GM19463 (cell line): Measurements from ENCODE around the gene TROAP.
"Not testable (repeated sequence)": the region's sequence is repeated elsewhere in the genome, so short reads cannot be mapped to it uniquely, and the experiment has no call there.

Experiments
- ATAC-seq: cut with Tn5 transposase; IDR thresholded peaks from one replicate; pipeline ENCODE4 v1.9.1; 2021; ENCODE audit warnings: mild to moderate bottlenecking, moderate library complexity; ENCODE audit not compliant: unreplicated experiment

TROAP gene

DNA sequence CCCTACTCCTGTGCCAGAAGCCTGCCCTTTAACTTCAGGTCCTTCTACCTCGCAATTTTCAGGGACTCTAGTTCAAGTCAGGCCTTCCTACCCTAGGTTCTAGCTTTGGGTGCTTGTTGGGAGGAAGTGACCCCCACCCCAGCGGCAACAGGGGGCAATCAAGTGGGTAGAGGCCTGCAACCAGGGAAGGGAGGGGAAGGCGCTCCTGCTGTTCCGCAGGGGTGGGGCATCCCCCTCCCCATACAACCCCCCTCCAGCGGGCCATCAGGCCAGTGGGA lies 28.3 kb upstream of the TROAP start:
- no peak for ATAC-seq

DNA sequence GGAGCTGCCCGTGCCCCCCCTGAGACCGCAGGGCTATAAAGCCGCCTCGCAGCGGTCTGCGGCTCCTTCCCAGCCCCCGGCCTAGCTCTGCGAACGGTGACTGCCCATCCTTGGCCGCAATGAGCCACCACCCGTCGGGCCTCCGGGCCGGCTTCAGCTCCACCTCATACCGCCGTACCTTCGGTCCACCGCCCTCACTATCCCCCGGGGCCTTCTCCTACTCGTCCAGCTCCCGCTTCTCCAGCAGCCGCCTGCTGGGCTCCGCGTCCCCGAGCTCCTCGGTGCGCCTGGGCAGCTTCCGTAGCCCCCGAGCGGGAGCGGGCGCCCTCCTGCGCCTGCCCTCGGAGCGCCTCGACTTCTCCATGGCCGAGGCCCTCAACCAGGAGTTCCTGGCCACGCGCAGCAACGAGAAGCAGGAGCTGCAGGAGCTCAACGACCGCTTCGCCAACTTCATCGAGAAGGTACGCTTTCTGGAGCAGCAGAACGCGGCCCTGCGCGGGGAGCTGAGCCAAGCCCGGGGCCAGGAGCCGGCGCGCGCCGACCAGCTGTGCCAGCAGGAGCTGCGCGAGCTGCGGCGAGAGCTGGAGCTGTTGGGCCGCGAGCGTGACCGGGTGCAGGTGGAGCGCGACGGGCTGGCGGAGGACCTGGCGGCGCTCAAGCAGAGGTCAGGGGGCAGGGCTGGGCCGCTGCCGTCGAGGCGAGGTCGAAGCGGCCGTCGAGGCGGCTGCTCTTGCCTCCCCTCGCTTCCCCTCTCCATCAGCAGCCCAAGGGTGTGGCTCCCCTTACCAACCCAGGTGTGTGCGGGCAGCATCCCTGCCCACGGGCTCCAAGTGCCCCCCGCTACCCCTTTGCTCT lies 27.7 kb upstream of the TROAP start, which contains the start of gene PRPH:
Gene PRPH, plus strand, starts transcription at position 66 of the 855 bp plus-strand sequence. Its CDS starts 54 bp downstream, at position 120.
- no peak for ATAC-seq

DNA sequence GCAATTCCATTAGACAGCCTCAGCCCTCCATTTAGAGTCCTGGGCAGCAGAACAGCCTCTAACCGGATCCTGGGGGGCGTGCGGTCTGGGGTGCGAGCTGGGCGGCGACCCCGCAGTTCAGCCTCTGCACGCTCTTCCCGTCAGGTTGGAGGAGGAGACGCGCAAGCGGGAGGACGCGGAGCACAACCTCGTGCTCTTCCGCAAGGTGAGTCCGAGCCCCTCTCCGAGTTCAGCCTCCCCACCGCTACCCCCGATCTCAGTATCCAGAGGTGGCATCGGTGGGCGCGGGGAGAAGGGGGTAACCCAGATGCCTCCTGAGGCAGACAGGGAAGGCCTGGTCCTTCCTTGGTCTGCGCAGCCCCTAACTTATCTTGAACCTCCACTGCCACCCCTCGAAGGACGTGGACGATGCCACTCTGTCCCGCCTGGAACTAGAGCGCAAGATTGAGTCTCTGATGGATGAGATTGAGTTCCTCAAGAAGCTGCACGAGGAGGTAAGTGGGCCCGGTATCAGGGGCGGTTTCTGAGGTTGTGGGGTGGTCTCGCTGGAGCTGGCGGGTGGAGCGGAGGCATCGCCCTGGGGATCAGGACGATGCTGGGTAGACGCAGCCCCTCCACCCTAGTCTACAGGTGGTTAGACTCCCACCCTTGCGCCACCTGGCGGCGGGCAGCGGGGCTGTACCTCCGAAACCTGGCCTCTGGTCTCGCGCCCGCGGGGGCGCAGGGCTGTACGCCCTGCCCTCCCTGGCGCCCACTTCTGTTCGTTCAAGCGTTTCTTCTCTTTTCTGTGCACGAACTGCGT lies 26.8 kb upstream of the TROAP start:
- ATAC-seq, result no peak

DNA sequence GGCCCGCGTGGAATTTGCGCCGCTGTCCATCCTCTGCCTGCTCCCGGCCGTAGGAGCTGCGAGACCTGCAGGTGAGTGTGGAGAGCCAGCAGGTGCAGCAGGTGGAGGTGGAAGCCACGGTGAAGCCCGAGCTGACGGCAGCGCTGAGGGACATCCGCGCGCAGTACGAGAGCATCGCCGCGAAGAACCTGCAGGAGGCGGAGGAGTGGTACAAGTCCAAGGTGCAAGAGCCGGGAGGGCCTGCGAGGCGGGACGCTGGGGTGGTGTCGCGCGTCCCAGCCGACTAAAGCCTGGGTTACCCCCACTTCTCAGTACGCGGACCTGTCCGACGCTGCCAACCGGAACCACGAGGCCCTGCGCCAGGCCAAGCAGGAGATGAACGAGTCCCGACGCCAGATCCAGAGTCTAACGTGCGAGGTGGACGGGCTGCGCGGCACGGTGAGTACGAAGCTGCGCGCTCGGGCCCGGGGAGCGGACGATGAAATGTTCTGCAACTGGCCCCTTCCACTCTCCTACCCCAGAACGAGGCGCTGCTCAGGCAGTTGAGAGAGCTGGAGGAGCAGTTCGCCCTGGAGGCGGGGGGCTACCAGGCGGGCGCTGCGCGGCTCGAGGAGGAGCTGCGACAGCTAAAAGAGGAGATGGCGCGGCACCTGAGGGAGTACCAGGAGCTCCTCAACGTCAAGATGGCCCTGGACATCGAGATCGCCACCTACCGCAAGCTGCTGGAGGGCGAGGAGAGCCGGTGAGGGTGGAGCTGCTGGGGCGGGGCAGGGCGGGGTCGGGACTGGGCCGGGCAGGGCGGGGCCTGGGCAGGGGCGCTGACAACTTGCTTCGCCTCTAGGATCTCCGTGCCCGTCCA lies 26.0 kb upstream of the TROAP start:
- no peak for ATAC-seq

DNA sequence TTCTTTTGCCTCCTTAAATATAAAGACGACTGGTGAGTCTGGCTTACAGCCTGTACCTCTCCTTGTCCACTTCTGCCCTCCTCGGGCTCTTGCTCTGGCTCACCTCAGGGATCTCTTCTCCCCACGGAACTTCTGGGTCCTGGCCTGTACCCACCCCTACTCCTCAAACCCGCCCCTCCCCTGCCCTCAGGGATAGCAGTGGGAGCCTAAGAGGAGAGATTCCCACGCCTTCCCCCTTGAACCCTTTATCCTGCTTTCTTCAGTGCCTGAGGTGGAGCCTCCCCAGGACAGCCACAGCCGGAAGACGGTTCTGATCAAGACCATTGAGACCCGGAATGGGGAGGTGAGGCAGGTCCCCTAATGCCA lies 25.4 kb upstream of the TROAP start:
- ATAC-seq, result no peak

DNA sequence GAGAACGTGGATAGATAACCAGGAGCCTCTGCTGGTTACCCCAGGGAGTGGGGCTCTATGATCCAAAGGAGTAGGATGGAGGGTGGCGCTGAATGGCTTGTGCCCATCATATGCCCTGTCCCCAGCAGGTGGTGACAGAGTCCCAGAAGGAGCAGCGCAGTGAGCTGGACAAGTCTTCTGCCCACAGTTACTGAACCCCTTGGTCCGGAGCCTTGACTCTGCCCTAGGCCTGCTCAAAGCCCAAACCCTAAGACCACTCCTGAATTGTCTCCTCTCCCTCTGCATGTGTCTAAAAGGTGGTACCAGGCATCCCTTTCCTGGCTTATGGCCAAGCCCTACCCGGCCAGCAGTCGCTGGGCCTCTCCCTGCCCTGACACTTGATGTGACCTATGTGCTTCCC lies 24.9 kb upstream of the TROAP start:
- ATAC-seq, result no peak

DNA sequence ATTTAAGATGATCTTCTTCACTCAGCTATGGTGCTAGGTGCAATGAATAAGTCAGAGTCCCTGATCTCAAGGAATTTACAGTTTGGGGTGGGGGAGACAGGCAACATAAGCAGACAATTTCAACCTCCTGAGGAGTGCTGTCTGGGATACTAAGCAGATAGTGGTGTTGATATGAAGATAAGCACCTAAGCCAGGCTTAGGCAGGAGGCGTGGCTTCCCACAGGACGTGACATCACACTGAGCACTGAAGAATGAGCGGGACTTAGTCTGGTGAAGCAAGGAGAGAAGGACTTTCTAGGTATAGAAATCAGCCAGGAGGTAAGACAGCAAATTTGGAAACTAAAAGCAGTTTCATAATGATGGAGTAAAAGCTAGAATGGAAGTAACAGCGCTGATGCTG lies 21.3 kb upstream of the TROAP start:
- ATAC-seq, result no peak

DNA sequence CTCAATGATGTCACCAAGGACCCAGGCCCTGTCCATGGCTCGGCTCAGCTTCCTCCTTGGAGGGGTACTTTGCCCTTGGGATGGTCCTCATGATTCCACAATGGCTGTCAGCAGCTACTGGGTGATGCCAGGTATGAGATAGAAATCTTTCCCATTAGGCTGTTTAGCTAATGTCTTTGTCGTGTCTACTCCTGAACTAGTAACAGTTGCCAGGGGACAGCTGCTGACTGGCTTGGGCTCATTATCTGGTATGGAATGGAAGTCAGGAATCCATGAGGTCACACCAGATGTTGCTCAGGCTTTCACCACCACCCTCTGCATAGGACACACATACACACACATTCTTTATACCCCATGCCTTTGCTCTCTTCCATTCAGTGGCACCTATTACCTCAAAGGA lies 18.9 kb upstream of the TROAP start:
- no peak for ATAC-seq

DNA sequence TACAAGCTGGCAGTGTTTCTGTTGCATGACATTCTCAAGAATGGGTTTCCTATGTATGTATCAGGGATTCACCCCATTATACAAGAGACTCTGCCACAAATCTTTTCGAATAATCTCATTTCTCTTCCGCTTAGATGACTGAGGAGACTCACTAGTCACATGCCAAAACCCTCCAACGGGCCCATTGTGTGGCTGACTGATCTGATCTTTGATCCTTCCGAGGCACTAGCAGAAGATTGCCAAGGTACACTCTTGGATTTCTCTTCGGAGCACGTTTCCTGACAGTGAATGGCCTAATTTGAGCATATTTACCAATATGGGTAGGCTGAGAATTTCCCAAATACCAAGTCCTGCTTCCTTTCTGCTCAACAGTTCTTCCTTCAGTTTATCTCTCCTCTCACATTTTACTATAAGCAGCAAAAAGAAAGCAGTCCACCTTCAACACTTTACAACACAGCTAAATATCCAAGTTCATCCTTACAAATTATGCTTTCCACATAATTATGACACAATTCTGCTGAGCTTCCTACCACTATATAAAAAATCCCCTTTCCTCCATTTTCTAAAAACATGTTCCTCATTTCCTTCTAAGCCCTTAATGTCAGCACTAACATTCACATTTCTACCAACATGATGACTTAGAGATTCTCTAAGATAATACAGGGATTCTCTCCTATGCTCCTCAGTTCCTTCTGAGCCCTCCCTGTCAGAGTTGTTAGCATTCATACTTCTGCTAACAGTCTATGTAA lies 17.1 kb upstream of the TROAP start:
- ATAC-seq, result no peak

DNA sequence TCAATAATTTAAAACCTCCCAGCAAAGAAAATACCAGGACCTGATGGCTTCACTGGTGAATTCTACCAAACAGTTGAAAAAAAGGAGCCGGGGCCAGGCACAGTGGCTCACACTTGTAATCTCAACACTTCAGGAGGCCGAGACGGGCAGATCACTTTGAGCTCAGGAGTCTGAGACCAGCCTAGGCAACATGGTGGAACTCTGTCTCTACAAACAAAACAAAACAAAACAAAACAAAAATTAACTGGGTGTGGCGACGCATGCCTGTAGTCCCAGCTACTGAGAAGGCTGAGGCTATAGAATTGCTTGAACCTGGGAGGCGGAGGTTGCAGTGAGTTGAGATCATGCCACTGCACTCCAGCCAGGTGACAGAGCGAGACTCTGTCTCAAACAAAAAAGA lies 13.7 kb upstream of the TROAP start:
- no peak for ATAC-seq

DNA sequence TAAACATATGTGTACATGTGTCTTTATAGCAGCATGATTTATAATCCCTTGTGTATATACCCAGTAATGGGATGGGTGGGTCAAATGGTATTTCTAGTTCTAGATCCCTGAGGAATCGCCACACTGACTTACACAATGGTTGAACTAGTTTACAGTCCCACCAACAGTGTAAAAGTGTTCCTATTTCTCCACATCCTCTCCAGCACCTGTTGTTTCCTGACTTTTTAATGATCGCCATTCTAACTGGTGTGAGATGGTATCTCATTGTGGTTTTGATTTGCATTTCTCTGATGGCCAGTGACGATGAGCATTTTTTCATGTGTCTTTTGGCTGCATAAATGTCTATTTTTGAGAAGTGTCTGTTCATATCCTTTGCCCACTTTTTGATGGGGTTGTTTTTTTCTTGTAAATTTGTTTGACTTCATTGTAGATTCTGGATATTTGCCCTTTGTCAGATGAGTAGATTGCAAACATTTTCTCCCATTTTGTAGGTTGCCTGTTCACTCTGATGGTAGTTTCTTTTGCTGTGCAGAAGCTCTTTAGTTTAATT lies 12.5 kb upstream of the TROAP start:
- ATAC-seq, result not testable (repeated sequence)

DNA sequence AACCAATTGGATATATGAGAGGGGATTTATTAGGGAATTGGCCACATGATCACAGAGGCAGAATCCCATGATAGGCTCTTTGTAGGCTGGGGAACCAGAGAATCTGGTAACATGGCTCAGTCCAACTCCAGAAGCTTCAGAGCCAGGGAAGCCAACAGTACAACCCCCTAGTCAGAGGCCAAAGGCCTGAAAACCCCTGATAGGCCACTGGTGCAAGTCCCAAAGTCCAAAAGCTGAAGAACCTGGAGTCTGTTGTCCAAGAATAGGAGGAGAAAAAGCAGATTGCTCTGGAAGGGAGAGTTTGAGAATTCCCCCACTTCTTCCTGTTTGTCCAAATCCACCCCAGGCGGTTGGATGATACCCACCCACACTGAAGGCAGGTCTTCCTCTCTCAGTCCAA lies 8.2 kb upstream of the TROAP start:
- ATAC-seq, result no peak

DNA sequence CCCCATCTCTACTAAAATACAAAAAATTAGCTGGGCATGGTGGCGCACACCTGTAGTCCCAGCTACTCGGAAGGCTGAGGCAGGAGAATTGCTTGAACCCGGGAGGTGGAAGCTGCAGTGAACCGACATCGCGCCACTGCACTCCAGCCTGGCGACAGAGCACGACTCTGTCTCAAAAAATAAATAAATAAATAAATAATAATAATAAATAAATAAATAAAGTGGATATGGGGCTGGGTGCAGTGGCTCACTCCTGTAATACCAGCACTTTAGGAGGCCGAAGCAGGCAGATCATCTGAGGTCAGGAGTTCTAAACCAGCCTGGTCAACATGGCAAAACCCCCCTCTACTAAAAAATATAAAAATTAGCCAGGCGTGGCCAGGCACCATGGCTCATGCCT lies 5.9 kb upstream of the TROAP start:
- ATAC-seq, result not testable (repeated sequence)

DNA sequence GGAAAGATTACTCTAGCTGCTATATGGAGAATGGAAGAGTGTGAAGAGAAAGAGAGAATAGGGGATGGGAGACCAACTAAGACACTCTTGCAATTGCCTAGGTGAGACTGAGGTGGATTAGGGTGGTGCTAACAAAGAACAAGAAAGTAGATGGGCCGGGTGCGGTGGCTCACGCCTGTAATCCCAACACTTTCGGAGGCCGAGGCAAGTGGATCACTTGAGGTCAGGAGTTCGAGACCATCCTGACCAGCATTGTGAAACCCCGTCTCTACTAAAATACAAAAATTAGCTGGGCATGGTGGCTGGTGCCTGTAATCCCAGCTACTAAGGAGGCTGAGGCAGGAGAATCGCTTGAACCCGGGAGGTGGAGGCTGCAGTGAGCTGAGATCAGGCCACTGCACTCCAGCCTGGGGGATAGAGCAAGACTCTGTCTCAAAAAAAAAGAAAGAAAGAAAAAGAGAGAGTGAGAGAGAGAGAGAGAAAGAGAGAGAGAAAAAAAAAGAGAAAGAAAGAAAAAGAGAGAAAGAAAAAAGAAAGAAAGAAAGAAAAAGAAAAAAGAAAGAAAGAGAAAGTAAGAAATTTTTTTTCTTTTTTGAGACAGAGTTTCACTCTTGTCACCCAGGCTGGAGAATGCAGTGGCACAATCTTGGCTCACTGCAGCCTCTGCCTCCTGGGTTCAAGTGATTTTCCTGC lies 2.5 kb upstream of the TROAP start:
- ATAC-seq, result not testable (repeated sequence)

DNA sequence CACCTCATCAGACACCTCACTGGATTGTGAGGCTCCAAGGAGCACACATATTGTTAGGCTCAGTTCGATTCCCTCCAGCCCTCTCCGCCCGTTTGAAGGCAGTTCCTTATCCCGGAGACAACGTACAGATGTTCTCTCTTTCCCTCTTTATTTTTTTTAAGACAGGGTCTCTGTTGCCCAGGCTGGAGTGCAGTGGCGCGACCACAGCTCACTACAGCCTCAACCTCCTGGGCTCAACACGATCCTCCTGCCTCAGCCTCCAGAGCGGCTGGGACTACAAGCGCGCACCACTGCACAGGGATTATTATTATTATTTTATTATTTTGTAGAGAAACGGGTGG lies 718 bp upstream of the TROAP start:
- no peak for ATAC-seq

DNA sequence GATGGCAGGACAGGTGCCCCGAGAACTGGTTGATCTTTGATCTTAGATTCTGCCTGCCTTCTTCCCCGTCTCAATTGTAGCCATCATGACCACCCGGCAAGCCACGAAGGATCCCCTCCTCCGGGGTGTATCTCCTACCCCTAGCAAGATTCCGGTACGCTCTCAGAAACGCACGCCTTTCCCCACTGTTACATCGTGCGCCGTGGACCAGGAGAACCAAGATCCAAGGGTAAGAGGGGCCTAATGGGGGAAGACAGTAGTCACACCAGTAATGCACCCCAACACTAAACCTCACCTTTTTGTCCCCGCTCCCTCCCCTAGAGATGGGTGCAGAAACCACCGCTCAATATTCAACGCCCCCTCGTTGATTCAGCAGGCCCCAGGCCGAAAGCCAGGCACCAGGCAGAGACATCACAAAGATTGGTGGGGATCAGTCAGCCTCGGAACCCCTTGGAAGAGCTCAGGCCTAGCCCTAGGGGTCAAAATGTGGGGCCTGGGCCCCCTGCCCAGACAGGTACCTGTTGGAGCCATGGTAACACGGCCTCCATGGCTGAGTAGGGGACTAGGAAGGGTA lies 556 bp downstream of the TROAP start:
- ATAC-seq, result no peak

DNA sequence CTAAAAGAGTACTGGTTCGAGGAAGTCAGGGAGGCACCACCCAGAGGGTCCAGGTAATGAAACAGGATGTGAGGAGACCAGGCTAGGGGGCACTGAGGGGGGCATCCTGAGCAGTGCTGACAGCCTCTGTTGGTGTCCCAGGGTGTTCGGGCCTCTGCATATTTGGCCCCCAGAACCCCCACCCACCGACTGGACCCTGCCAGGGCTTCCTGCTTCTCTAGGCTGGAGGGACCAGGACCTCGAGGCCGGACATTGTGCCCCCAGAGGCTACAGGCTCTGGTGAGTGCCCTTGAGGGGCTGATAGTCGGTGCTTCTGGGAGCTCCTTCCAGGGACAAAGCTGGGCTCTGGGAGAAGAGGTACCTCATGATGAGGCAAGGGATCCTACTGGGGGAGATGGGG lies 2.6 kb downstream of the TROAP start:
- ATAC-seq, result no peak

DNA sequence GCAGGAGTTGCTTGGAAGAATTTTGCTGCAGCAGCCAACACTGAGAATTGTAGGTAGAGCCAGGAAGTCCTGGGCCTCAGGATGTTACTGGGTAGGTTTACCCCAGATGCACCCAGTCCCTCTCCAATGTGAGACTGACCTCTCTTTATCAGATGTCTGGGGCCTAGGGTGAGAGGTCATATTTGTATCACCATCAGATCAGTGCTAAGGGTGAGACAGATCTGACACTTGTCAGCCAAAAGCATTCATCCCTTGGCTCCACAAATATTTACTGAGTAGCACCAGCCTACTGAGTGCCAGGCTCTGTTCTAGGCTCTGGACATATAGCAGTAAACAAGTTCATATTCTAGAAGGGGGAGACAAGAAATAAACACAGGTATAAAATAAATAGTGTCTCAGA lies 4.3 kb downstream of the TROAP start:
- no peak for ATAC-seq

DNA sequence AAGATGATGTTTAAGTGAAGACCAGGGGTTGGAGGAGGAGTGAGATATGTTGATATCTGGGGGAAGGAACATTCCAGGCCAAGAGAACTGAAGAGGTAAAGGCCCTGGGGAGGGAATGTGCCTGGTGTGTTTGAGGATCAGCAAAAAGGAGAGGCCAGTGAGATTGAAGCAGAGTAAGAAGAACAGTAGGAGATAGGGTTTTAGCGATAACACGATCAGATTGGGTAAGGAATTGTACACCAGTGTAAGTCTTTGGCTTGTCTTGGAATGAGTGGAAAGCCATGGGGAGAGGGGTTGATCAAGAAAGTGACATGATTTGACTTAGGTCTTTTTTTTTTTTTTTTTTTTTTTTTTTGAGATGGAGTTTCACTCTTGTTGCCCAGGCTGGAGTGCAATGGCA lies 4.8 kb downstream of the TROAP start:
- no peak for ATAC-seq

DNA sequence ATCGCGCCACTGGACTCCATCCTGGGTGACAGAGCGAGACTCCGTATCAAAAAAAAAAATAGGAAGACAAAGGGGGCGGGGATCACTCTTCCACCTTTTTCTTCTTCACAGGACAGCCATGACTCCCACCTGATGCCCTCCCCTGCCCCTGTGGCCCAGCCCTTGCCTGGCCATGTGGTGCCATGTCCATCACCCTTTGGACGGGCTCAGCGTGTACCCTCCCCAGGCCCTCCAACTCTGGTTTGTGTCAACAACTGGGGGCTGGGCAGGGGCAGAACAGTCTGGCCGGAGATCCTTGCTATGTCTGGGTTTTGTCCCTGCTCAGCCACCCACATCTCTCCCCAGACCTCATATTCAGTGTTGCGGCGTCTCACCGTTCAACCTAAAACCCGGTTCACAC lies 5.8 kb downstream of the TROAP start:
- no peak for ATAC-seq
